Ascending aorta (tissue), 2 donors: ENCODE data around the gene TRAPPC2B. TPM values are rescaled to one million over a fixed set of nuclear protein-coding genes. Genes with fewer than 3 reads are reported as not detected.

ENCODE experiments used
- DNase-seq, 2 donors: peaks; one replicate each; pipeline ENCODE4 v3.0.0-alpha.2; 2019; ENCODE audit warnings: low spot score in 2 of 2
- H3K27ac ChIP-seq, 2 donors: fragments of 200-600 bp; sonication (generic); one replicate each; pipeline ENCODE4 v1.5.1; 2016 to 2017; ENCODE audit warnings: mild to moderate bottlenecking in 1 of 2
- H3K27me3 ChIP-seq: fragments of 200-600 bp; sonication (generic); one replicate; pipeline ENCODE4 v1.5.1; 2017
- H3K36me3 ChIP-seq, 2 donors: fragments of 200-600 bp; sonication (generic); one replicate each; pipeline ENCODE4 v1.5.1; 2016
- H3K4me1 ChIP-seq, 2 donors: fragments of 200-600 bp; sonication (generic); one replicate each; pipeline ENCODE4 v1.5.1; 2016 to 2017; ENCODE audit warnings: mild to moderate bottlenecking in 1 of 2
- H3K4me3 ChIP-seq, 2 donors: fragments of 200-600 bp; sonication (generic); one replicate each; pipeline ENCODE4 v1.5.1; 2016 to 2017; ENCODE audit warnings: mild to moderate bottlenecking in 1 of 2
- H3K9me3 ChIP-seq, 2 donors: fragments of 200-600 bp; sonication (generic); one replicate each; pipeline ENCODE4 v1.5.1; 2016
- CTCF ChIP-seq, 3 experiments: fragments of 200-600 bp in 2 of 3; fragments of 450-650 bp in 1 of 3; sonication (generic) in 2 of 3; IDR thresholded peaks; one replicate each; pipeline ENCODE4 v1.5.1; 2016 to 2019; ENCODE audit warnings: antibody characterized with exemption in 3 of 3, mild to moderate bottlenecking in 1 of 3, moderate library complexity in 1 of 3
- intact Hi-C: fragments of 100-400 bp; cut with DNase I; formaldehyde crosslinking; loops from one replicate; pipeline ENCODE4 v1.15.1; 2023
- total RNA-seq: library from RNA; depleted of rRNA; stranded (reverse); fragments of >200 nt; gene quantifications from one replicate; pipeline ENCODE4 v1.1.0, GENCODE V29; 2016

TRAPPC2B gene
- total RNA-seq, 1 donor from 2014 or later: 1.8 TPM

DNA sequence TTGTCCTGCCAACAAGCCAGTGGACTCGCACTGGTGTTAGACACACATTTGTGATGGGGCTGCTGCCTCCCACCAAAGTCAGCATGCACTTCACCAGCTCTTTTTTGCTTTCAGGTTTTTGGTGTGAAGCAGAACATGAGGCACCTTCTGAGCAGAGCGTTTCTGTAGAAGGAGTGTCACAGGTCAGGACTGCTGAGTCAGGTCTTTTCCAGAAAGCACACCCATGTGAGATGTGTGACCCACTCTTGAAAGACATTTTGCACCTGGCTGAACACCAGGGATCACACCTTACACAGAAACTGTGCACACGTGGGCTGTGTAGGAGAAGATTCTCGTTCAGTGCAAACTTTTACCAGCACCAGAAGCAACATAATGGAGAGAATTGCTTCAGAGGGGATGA, 7.4 kb upstream of the TRAPPC2B start:
- H3K9me3 ChIP-seq: peaks cover 64 to 88% of the 10 kb centered on the region in 2 donors
- peaks cover 62 to 70% of the 10 kb centered on the region in 2 donors for H3K36me3 ChIP-seq
- no peak overlapping the region for H3K4me3 ChIP-seq
- no peak for TF ChIP-seq CTCF (IDR thresholded peaks at IDR 0.05)
- H3K4me1 ChIP-seq: peaks cover 0 to 8% of the 10 kb centered on the region in 2 donors
- no peaks in the 10 kb centered on the region for H3K27me3 ChIP-seq
- intact Hi-C loops: no loop called here
- H3K27ac ChIP-seq: no peak overlapping the region
- DNase-seq: no peak

- Histone ChIP-seq H3K27me3 (no peaks in the 10 kb centered on the region), H3K36me3 (peaks cover 60 to 70% of the 10 kb centered on the region in 2 donors), H3K4me1 (peaks cover 0 to 3% of the 10 kb centered on the region in 2 donors), H3K9me3 (peaks cover 64 to 94% of the 10 kb centered on the region in 2 donors), H3K27ac (no peak overlapping the region), H3K4me3 (no peak overlapping the region)
- no peak for DNase-seq
- no peak for TF ChIP-seq CTCF (IDR thresholded peaks at IDR 0.05)
- intact Hi-C loops: no loop called here
Measured at GRCh38 chr19:57357406-57357805, 5.9 kb upstream of the TRAPPC2B start.

- H3K36me3 ChIP-seq: peaks cover 46 to 51% of the 10 kb centered on the region in 2 donors
- H3K9me3 ChIP-seq: peaks cover 52 to 75% of the 10 kb centered on the region in 2 donors
- TF ChIP-seq CTCF (IDR thresholded peaks at IDR 0.05): no peak
- H3K4me3 ChIP-seq: no peak overlapping the region
- intact Hi-C loops: no loop called here
- no peak overlapping the region for H3K27ac ChIP-seq
- no peaks in the 10 kb centered on the region for H3K4me1 ChIP-seq
- H3K27me3 ChIP-seq: no peaks in the 10 kb centered on the region
- no peak for DNase-seq
Measured at GRCh38 chr19:57359300-57359699, 4.1 kb upstream of the TRAPPC2B start.

- intact Hi-C loops: loop anchor here (2.0 kb wide), 2 partner anchors 72 to 164 kb away; partner anchors contain the start of genes ZNF549 and ZNF749
- H3K9me3 ChIP-seq: peaks cover 36 to 75% of the 10 kb centered on the region in 2 donors
- no peak for TF ChIP-seq CTCF (IDR thresholded peaks at IDR 0.05)
- H3K27me3 ChIP-seq: no peaks in the 10 kb centered on the region
- H3K4me1 ChIP-seq: no peaks in the 10 kb centered on the region
- H3K27ac ChIP-seq: peak overlapping the region; percentile 74 to 95
- peak overlapping the region; percentile 41 to 87 for H3K4me3 ChIP-seq
- no peak for DNase-seq
- peaks cover 15 to 29% of the 10 kb centered on the region in 2 donors for H3K36me3 ChIP-seq
Measured at GRCh38 chr19:57362419-57362818, 932 bp upstream of the TRAPPC2B start.

DNA sequence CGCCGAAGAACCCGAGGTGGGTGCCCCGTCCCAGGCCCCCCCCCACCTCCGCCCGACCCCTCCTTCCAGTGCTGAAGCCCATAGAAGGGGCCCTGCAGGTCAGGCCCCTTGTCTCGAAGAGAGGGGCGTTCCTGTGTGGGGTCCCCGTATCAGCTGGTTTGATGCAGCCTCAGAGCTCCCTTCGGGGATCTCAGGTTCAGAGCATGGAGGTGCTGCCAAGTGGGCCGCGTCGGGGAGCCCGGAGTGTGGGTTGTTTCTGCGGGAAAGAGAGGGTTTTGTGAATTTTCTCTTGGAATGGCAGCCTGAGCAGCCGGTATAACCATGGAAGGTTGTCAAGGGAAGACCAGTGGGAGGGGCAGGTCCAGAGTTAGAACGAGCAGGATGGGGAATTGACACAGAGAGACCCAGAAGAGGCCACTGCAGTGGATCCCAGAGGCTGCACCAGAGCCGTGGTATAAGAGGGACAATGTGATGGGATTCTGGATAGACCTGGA, 384 bp downstream of the TRAPPC2B start:
- Histone ChIP-seq H3K4me3 (peak overlapping the region; percentile 79 to 87), H3K27ac (peak overlapping the region; percentile 95), H3K36me3 (peaks cover 5 to 16% of the 10 kb centered on the region in 2 donors), H3K27me3 (no peaks in the 10 kb centered on the region), H3K9me3 (peaks cover 30 to 67% of the 10 kb centered on the region in 2 donors), H3K4me1 (no peaks in the 10 kb centered on the region)
- intact Hi-C loops: loop anchor here (1.0 to 2.0 kb wide), 7 partner anchors 26 to 163 kb away; partner anchors contain the start of genes ZNF17, ZNF460, ZNF543 and ZNF548
- no peak for TF ChIP-seq CTCF (IDR thresholded peaks at IDR 0.05)
- DNase-seq: no peak
